GM23338 (cell line): ENCODE results near the gene THY1.

Experiments used
- CREB1 ChIP-seq: fragments of 250-450 bp; sonication (Bioruptor Pico); IDR thresholded peaks from 2 replicates; pipeline ENCODE4 v1.5.0; 2020; ENCODE audit warnings: low read depth, mild to moderate bottlenecking, moderate library complexity
- EZH2 ChIP-seq: fragments of 200-600 bp; sonication (generic); IDR thresholded peaks from one replicate; pipeline ENCODE4 v1.8.0; 2017; ENCODE audit warnings: antibody characterized with exemption, mild to moderate bottlenecking, low read depth; ENCODE audit not compliant: unreplicated experiment
- EZH2phosphoT487 ChIP-seq: fragments of 200-600 bp; sonication (generic); IDR thresholded peaks from one replicate; pipeline ENCODE4 v1.8.1; 2018; ENCODE audit warnings: antibody characterized with exemption; ENCODE audit not compliant: unreplicated experiment
- POLR2AphosphoS5 ChIP-seq: IDR thresholded peaks from 2 replicates; pipeline ENCODE4 v1.6.1; 2016; ENCODE audit warnings: antibody characterized with exemption, low read depth
- TF ChIP-seq, protein P1 (sequence below), 2 experiments: fragments of 200-600 bp in 1 of 2; sonication (generic) in 1 of 2; conservative IDR thresholded peaks; 2 replicates each; pipeline versions ENCODE4 v1.5.1 to v1.6.1; 2016 to 2017; ENCODE audit warnings: antibody characterized with exemption in 2 of 2, low read depth in 2 of 2, mild to moderate bottlenecking in 2 of 2, moderate library complexity in 1 of 2
- TF ChIP-seq, protein P2 (sequence below): IDR thresholded peaks from one replicate; pipeline ENCODE4 v1.6.1; 2018; ENCODE audit warnings: antibody characterized with exemption; ENCODE audit not compliant: unreplicated experiment

DNA sequence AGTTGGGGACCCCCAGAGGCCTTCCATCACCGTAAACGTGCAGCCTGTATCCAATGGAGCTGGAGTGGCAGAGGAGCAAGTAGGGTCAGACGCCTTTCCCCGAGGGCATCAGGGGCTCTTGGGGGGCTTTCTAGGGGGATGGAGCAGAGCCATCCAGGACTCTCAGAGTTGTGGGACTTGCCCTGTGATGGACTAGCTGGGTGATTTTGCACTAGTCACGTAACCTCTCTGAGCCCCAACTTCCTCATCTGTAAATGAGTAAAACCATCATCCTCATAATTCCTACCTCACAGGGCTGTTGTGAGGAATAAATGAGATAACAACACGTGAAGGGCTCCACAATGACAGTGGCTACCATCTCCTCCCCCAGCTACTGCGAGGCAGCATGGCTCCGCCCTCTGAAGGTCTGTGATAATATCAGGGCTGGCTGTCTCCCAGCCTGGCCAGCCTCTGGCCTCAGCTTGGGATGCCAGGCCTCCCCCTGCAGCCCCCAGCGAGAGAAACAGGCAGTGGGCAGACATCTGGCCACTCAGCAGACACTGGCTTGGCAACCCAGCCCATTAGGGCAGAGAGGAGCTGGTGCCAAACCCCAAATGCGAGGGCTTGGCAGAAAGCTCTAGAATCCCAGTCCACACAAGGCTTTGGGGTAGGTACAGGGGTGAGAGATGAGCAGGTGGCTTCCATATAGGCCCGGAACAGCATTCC lies 48.2 kb downstream of the THY1 start:
- TF ChIP-seq EZH2 (no peak), EZH2phosphoT487 (no peak), POLR2AphosphoS5 (no peak), CREB1 (CRISPR knock-in tag) (no peak)
- TF ChIP-seq, protein P1, sequence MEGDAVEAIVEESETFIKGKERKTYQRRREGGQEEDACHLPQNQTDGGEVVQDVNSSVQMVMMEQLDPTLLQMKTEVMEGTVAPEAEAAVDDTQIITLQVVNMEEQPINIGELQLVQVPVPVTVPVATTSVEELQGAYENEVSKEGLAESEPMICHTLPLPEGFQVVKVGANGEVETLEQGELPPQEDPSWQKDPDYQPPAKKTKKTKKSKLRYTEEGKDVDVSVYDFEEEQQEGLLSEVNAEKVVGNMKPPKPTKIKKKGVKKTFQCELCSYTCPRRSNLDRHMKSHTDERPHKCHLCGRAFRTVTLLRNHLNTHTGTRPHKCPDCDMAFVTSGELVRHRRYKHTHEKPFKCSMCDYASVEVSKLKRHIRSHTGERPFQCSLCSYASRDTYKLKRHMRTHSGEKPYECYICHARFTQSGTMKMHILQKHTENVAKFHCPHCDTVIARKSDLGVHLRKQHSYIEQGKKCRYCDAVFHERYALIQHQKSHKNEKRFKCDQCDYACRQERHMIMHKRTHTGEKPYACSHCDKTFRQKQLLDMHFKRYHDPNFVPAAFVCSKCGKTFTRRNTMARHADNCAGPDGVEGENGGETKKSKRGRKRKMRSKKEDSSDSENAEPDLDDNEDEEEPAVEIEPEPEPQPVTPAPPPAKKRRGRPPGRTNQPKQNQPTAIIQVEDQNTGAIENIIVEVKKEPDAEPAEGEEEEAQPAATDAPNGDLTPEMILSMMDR (conservative IDR thresholded peaks at IDR 0.05; ENCODE audit: low read depth in 2 of 2), result no peak
- TF ChIP-seq, protein P2, sequence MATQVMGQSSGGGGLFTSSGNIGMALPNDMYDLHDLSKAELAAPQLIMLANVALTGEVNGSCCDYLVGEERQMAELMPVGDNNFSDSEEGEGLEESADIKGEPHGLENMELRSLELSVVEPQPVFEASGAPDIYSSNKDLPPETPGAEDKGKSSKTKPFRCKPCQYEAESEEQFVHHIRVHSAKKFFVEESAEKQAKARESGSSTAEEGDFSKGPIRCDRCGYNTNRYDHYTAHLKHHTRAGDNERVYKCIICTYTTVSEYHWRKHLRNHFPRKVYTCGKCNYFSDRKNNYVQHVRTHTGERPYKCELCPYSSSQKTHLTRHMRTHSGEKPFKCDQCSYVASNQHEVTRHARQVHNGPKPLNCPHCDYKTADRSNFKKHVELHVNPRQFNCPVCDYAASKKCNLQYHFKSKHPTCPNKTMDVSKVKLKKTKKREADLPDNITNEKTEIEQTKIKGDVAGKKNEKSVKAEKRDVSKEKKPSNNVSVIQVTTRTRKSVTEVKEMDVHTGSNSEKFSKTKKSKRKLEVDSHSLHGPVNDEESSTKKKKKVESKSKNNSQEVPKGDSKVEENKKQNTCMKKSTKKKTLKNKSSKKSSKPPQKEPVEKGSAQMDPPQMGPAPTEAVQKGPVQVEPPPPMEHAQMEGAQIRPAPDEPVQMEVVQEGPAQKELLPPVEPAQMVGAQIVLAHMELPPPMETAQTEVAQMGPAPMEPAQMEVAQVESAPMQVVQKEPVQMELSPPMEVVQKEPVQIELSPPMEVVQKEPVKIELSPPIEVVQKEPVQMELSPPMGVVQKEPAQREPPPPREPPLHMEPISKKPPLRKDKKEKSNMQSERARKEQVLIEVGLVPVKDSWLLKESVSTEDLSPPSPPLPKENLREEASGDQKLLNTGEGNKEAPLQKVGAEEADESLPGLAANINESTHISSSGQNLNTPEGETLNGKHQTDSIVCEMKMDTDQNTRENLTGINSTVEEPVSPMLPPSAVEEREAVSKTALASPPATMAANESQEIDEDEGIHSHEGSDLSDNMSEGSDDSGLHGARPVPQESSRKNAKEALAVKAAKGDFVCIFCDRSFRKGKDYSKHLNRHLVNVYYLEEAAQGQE, result no peak
